ENCODE data around the gene LMAN1.

The LMAN1 gene

DNA sequence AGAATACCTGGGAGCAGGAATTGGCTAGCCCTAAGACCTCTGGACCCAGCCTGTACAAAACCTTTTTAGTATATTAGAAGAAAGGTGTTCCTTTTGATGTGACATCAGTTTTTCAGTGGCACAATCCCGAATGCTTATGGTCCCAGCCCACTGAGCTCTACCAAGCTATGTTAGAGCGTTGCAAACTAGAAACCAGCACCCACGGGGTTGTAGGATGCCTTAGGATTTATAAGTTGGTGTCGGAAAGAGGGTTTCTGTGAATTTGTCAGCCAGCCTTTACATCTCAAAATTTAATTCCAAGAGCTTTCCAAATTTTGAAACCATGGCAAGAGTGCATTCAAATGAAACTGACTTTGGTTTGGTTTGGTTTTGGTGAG is 499 bp upstream of the LMAN1 start:
- DNase-seq: no peak

DNA sequence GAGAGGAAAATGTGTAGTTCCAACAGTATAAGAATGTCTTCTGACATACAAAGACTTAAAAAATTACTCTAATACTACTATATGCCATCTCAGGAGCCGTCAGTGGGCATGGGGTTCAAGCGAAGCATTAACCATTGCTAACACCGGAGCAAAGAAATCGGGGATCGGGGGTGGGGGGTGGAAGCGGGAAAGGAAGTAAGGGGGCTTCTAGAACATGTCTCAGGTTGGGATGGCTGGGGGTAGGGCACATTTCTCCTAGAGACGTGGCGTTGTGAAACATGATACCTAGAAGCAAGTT is 702 bp downstream of the LMAN1 start:
- DNase-seq: no peak

GRCh38 chr18:59357928-59358327 is 1.1 kb downstream of the LMAN1 start:
- DNase-seq: no peak

GRCh38 chr18:59354731-59355130 is 4.3 kb downstream of the LMAN1 start:
- DNase-seq: no peak

DNA sequence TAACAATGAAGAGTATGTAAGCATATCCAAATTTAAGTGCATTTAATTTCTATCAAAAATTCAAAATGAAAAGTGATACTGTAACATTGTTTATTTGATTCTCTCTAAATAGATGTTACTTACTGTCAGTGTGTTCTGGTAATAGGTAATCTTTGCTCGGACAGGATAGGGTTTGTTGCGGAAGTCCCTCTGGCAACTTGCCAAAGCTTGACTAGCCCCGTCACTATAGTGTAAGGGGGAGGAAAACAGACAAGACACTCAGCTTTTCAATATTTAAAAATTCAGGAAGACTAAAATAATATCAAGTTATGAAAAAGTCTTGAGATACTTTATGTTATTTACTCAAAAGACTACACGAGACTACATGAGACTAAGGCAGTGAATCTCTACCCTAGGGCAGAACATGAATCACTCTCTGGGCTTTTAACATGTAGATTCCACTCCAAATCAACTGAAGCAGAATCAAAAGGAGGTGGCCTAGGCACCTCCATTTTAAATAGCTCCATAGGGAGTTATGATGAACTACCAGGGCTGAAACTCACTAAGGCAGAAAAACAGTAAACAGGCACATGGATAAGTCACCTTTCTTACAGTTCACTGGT is 5.9 kb downstream of the LMAN1 start:
- DNase-seq: no peak

DNA sequence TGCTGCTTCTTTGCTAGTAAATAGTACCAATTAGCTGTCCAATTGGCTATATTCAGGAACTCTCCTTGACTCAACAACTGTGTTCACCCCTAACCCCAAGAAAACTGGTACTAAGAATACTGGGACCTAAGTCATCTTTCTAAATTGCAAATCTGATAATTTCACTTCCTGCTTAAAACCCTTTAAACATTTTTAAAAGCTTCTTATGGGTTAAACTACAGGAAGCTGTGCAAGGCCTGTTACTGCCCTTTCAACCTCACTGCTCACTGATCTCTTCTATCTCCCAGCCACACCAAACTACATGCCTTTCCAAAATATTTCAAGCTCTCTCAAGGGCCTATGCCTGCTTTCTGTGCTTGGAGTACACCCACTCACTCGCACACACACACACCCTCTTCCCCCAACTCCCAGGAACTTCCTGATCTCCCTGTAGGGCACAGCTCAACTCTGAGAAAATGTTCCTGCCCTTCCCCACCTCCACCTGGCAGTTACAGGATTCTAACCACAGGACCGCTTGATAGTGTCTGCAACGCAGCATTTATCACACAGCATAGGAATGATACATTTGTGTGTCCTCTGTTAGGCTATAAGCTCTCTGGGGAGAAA is 6.7 kb downstream of the LMAN1 start:
- DNase-seq: no peak

GRCh38 chr18:59345556-59345955 is 13.5 kb downstream of the LMAN1 start:
- no peak for DNase-seq

DNA sequence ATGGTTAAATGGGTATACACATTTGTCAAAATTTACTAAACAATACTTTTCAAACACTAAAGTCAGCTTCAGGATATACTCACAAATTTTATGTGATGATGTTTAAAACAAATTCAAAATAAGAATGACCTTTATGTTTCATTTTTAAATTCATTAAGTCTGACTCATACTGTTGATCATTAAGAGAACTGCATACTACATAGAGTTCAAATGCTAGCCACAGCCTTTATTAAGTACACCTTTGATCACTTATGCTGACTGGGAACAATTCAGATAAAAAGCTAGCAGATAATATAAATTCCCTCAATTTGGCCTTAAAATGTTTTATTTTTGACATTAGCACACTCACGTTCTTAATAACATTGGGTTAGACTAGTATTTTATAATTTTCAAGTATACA is 14.1 kb downstream of the LMAN1 start:
- DNase-seq: no peak

DNA sequence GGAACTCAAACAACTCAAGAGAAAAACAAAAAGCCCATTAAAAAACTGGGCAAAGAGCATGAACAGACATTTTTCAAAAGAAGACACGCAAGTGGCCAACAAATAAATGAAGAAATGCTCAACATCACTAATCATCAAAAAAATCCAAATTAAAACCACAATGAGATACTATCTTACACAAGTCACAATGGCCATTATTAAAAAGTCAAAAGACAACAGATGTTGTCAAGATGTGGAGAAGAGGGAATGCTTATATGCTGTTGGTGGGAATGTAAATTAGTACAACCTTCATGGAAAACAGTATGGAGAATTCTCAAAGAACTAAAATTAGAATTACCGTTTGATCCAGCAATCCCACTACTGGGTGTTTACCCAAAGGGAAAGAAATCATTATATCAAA is 15.1 kb downstream of the LMAN1 start:
- DNase-seq: no peak

DNA sequence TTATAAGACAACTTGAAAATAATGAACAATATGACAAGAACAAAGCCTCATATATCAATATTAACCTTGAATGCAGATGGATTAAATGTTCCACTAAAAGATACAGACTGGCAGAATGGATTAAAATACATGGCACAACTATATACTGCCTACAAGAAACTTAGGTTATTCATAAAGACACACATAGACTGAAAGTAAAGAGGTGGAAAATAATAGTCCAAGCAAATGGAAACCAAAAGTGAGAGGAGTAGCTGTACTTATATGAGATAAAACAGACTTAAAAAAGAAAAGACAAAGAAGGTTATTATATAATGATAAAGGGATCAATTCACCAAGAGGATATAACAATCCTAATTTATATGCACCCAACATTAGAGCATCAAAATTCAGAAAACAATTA is 18.2 kb downstream of the LMAN1 start:
- no peak for DNase-seq

DNA sequence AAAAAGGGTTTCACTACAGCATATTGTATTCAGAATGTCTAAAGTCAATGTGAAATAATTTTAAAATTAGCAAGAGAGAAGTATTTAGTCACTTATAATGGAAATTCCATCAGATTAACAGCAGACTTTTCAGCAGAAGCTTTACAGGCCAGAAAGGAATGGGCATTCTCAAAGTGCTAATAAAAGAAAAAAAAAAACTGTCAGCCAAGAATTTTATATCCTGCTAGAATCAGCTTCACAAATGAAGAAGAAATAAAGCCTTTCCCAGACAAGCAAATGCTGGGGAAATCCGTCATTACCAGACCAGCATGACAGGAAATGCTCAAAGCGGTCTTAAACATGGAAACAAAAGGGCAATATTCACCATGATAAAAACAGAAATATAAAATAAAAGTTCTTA is 18.8 kb downstream of the LMAN1 start:
- no peak for DNase-seq

GRCh38 chr18:59332986-59333385 is 26.1 kb downstream of the LMAN1 start:
- DNase-seq: no peak

- DNase-seq: no peak
Observed at GRCh38 chr18:59328683-59329082, 30.4 kb downstream of the LMAN1 start.

GRCh38 chr18:59325965-59326364 is 33.1 kb downstream of the LMAN1 start:
- no peak for DNase-seq

- DNase-seq: no peak
Observed at GRCh38 chr18:59324623-59324971, 34.5 kb downstream of the LMAN1 start.

GRCh38 chr18:59323931-59324622 is 35.0 kb downstream of the LMAN1 start:
- no peak for DNase-seq

DNA sequence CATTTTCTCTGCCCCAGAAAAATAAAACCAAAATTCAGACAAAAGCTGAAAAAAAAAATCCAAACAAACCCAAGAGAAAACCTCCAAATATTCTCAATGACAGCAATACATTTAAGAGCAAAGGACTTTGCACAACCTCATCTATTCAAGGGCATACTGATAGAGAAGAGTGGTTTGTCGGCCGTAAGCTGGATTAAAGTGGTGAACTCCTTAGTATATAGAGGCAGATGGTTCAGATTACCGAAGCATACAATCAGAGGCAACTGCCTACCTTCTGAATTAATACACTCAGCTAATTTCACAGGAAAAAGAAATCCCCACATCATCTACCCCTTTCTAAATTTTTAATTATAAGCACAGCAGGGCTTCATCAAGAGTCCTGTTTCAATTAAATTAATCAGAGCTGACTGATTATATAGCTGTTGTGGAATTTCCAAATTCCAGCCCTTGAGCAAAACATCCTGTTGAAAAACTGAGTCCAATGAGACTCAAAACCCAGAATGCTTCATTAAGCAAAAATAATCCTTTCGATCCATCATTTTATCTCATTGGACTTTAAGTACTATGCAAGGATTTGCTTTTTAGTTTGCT is 40.5 kb downstream of the LMAN1 start, which contains the start of gene CPLX4:
Gene CPLX4 (minus strand): TSS at position 190 of the 591 bp plus-strand sequence. CDS start 187 bp downstream, at position 3.
- DNase-seq: no peak

DNA sequence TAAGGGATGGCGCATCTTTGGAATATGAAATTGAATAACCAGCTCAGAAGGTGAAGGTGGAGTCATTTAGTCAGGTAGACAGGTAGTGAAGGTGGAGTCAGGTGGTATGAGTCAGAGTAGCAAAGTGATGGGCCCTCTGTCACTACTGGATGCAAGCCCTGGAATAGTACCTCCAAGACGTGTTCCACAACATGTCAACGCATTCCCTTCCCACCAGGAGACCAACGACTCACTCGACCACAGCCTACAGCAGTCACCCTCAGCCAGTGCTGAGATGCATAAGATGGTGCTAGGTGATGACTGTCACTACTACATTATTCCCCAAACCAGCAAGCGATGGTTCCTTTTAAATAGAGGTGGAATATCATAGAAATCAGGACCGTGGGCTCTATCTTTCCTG is 47.4 kb downstream of the LMAN1 start:
- DNase-seq: no peak

DNA sequence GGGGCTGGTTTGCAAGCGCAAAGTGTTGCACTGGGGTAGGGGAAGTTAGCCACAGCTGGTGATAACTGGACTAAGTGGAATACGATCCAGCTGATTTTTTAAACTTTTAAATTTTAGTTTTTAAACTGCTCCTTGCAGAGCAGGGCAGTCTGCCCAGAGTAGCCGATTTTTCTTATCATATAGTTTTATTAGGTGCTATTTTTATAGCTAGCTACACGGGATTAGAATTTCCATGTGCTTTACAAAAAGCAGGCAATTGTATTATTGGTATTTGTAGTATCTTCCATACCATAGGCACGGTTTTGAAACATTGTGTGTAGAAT is 50.2 kb downstream of the LMAN1 start:
- DNase-seq: no peak

DNA sequence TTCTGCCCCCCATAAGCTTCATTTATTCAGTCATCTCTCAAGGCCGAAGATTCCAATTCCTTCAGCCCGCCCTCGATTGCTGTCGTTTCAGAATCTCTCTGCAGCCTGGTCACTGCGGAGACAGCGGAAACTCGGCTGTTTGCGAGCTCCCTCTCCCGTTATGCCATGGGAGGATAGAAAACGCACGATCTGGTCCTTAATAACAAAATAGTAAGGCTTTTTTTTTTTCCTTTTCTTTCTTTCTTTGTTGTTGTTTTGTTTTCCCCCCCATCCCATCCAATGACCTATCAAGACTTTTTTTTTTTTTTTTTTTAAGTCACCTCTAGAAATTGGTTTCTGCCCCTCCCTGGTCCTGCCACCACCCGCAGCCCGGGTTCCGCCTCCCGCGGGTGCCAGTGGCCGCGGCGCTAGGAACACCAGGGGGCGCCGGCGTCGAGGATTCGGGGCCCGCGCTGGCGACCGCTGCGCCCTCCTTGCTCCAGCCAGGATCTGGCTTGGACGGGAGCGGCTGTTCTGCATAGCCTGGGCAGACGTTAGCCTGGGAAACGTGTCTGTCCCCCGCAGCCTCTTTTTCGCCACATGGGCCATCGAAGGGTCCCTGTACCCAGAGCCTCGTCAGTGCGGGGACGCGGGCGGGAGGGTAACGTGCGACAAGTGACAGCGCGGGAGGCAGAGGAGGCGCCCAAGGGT is 50.7 kb downstream of the LMAN1 start:
- no peak for DNase-seq

DNA sequence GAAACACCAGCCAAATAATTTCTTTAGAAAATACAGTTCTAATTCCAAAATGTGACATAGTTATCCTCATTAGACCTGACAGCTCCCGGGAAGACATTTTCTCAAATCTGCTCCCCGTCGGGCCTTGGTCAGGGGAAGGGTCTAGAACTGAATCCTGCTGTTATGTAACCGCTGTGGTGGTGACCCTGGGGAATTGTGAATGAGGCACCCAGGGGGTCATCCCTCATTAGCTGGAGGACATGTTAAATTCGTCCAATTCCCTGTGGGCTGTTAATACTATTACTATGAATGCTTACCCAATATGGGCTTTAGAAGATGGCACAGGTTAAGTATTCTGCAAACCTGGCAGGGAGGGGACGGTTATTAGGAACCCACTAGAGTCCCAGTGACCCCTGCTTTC is 52.4 kb downstream of the LMAN1 start:
- no peak for DNase-seq

DNA sequence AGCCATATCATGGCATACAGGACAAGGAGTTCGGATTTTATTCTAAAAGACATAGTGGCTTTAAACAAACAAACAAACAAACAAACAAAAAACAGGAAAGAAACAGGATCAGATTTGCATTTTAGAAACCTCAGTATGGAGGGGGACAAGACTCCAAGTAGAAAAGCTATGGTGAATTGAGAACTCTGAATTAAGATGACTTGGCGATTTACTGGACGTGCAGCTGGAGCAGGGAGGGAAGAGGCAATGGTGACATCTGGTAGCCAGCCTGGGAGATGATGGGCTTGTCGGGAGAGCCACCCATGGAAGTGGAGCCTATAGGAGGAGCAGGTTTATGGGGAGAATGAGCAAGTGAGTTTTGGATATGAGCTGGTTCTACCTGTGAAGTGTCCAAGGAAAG is 53.8 kb downstream of the LMAN1 start:
- DNase-seq: no peak

- no peak for DNase-seq
Observed at GRCh38 chr18:59303656-59304195, 55.3 kb downstream of the LMAN1 start.

- no peak for DNase-seq
Observed at GRCh38 chr18:59303006-59303405, 56.1 kb downstream of the LMAN1 start.
